Measurements from ENCODE around the gene DAGLA. TPM values are rescaled to one million over a fixed set of nuclear protein-coding genes. Genes with fewer than 3 reads are reported as not detected.

DAGLA gene
- total and polyA plus RNA-seq, 2 of the 13 experiments (the other 11 are each of a cell fraction or from before 2014, with no cell fraction given), result 2.6 to 3.9 TPM

- Histone ChIP-seq H3K27ac (ENCODE audit: extremely low read length, insufficient read depth, low read length) (no peak overlapping the region), H4K20me1 (ENCODE audit: insufficient read depth, low read length) (no peaks in the 10 kb centered on the region), H3K27me3 (ENCODE audit: control insufficient read depth in 1 of 2, insufficient read depth in 2 of 2, low read length in 2 of 2) (no peaks in the 10 kb centered on the region), H3K36me3 (replicated peaks in 1 of 2; ENCODE audit: control insufficient read depth in 1 of 2, insufficient read depth in 2 of 2, low read length in 2 of 2) (no peaks in the 10 kb centered on the region), H3K4me1 (ENCODE audit: insufficient read depth, low read length) (peaks cover 86% of the 10 kb centered on the region), H3K4me2 (ENCODE audit: low read depth, low read length) (peak overlapping the region; percentile 60), H3K9me3 (ENCODE audit: low read length) (no peaks in the 10 kb centered on the region), H3K9ac (ENCODE audit: insufficient read depth, low read depth, low read length) (no peak overlapping the region), H2AFZ (ENCODE audit: low read length) (no peak overlapping the region), H3K79me2 (ENCODE audit: insufficient read depth, low read length) (peaks cover 39% of the 10 kb centered on the region), H3K4me3 (replicated peaks in 1 of 3; ENCODE audit: insufficient read depth in 1 of 3, low read depth in 2 of 3, low read length in 3 of 3) (no peak overlapping the region)
- FAIRE-seq, result no peak
- ChIA-PET CTCF (ENCODE audit: low intra/inter-chr PET ratio, low total read pairs) (interaction anchor here (0.9 to 5.4 kb wide), 4 partner anchors 15 to 36 kb away, joined by 3 to 51 read pairs (median 32); no protein-coding TSS in a partner anchor), POLR2A (interaction anchor here (1.0 to 6.2 kb wide), 3 partner anchors 18 to 84 kb away, joined by 3 to 43 read pairs (median 38); partner anchors contain the start of genes FEN1 and TMEM258)
- no TSS peak for BruUV-seq (replicated peaks)
- DNase-seq (ENCODE audit: low spot score), result peak; percentile 50
- ATAC-seq, result no peak
- 35% methylated on average over 12 of the region's 14 CpGs for WGBS (ENCODE audit: low lambda C conversion rate)
- intact Hi-C loops (cut with micrococcal nuclease; ENCODE audit: unreplicated experiment), result no loop called here
- in situ Hi-C loops (cut with HindIII; ENCODE audit: extremely low pct_ligation_motif_present, low pct_unique_long_range_greater_than_20kb), result no loop called here
- TF ChIP-seq RBM39 (IDR thresholded peaks at IDR 0.05; ENCODE audit: low read depth, low read length, poor library complexity, severe bottlenecking), result no peak
- no peak for TF ChIP-seq ZNF468 (CRISPR knock-in tag; IDR thresholded peaks at IDR 0.05)
- no peak for TF ChIP-seq STAT6 (CRISPR knock-in tag; IDR thresholded peaks at IDR 0.05; ENCODE audit: borderline replicate concordance)
- no peak for TF ChIP-seq ZNF318 (CRISPR knock-in tag; IDR thresholded peaks at IDR 0.05)
- TF ChIP-seq ZNF331 (CRISPR knock-in tag; IDR thresholded peaks at IDR 0.05), result no peak
- no peak for TF ChIP-seq ZNF414 (CRISPR knock-in tag; IDR thresholded peaks at IDR 0.05)
- no peak for TF ChIP-seq NFIC (IDR thresholded peaks at IDR 0.05; ENCODE audit: low read length)
- TF ChIP-seq ZFP36 (IDR thresholded peaks at IDR 0.05; ENCODE audit: borderline replicate concordance, low read depth, low read length, partially characterized antibody), result no peak
- no peak for TF ChIP-seq MXD4 (CRISPR knock-in tag; IDR thresholded peaks at IDR 0.05)
- no peak for TF ChIP-seq E2F5 (CRISPR knock-in tag; conservative IDR thresholded peaks at IDR 0.05)
- no peak for TF ChIP-seq GATA4 (IDR thresholded peaks at IDR 0.05; ENCODE audit: borderline replicate concordance, low read depth)
- TF ChIP-seq AKAP8 (CRISPR knock-in tag; IDR thresholded peaks at IDR 0.05), result no peak
These were observed 71.2 kb downstream of the DAGLA start for GRCh38 chr11:61751384-61751783.
